NOMO-1 (cell line): ENCODE results near the gene HOXC6.

Experiments
- DNase-seq, 2 experiments: peaks; one replicate each; lab custom pipeline; 2025; ENCODE audit not compliant: unreplicated experiment in 2 of 2; lab: John Stamatoyannopoulos, UW

HOXC6 gene

GRCh38 chr12:53989227-53990113 is 38.8 kb upstream of the HOXC6 start:
- DNase-seq: peak; percentile 57 to 79

- DNase-seq: no peak
These were observed 37.7 kb upstream of the HOXC6 start for GRCh38 chr12:53990311-53991076.

DNA sequence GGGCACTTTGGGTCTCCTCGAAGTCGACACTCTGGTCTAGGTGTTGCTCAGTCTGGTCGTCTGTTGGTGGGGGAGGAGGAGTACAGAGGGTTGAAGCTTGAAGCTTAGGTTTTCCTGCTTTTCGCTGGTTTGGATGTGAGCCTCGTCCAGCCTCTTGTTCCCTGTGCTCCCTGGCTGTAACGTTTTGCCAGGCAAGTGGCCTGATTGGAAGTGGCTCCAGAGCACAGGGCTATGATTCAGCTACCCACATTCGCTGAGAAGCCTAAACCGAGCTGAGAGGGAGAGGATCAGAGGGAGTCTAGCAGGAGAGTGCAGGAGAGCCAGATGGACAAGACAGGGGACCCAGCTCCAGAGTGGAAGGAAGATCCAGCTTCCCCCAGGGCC is 37.2 kb upstream of the HOXC6 start:
- DNase-seq: no peak

GRCh38 chr12:53992377-53992889 is 35.8 kb upstream of the HOXC6 start:
- no peak for DNase-seq

- no peak for DNase-seq
These were observed 34.9 kb upstream of the HOXC6 start for GRCh38 chr12:53993162-53994008.

DNA sequence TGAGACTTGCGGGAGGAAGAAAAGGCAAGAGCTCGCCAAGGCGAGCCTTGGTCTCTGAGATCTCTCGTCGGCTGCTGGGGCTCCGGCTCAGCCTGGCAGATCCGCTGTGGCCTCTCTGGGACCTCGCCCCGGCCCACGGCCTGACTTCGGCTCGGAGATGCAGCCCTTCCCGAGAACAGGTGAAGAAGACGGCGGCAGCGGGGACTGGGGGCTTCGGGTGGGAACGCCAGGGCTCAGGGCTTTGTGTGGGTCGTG is 34.3 kb upstream of the HOXC6 start:
- no peak for DNase-seq

DNA sequence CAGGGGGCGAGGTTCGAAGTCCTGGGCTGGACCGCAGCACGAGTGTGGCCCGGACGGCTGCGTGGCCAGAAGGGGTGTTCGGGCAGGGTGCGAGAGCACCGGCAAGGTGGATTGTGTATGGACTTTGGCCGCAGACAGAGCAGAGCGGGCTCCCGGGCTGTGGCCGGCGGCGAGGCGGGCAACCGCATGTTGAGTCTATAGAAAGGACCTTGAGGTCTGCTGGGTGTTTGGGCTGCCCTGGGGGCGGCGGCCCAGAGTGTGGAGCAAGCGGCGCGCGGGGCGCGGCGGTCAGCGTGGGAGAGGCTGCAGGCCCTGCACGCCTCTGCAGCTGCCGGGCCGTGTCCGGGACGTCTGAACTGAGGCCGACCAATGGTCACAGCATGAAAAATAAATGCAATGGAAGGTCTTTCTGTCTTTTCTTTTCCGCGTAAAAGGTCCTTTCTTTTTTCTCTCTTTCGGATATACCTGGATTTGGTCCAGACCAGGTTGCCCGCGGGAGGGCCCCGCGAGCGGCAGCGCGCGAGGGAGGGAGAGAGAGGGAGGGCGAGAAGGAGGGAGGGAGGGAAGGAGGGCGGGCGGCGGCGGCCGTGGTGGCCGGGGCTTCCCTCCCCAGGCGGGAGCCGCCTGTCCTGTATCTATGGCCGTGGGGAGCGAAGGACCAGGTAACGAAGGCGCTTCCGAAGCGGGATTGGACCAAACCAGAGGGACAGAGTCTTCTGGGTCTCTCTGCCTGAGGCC is 33.8 kb upstream of the HOXC6 start:
- no peak for DNase-seq

DNA sequence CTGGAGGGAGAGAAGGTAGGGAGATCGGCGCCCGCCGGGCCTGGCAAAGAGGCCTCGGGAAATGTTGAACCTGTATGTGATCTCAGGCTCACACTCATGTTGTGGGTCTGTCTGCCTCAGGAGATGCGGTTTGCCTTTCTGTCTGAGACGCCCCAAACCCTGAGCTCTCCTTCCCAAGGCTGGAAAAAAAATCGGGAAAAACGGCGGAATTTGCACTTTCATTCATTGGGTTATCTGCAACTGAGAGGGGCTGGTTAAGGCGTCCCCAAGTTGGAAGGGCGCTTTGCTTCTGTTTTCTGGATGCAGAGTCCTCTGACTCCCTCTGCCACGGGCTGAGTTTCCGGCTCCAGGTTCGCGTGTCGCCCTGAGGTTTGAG is 33.2 kb upstream of the HOXC6 start:
- no peak for DNase-seq

GRCh38 chr12:53995378-53996239 is 32.6 kb upstream of the HOXC6 start:
- peak; percentile 45 to 51 for DNase-seq

GRCh38 chr12:53996240-53997203 is 31.7 kb upstream of the HOXC6 start:
- no peak for DNase-seq

DNA sequence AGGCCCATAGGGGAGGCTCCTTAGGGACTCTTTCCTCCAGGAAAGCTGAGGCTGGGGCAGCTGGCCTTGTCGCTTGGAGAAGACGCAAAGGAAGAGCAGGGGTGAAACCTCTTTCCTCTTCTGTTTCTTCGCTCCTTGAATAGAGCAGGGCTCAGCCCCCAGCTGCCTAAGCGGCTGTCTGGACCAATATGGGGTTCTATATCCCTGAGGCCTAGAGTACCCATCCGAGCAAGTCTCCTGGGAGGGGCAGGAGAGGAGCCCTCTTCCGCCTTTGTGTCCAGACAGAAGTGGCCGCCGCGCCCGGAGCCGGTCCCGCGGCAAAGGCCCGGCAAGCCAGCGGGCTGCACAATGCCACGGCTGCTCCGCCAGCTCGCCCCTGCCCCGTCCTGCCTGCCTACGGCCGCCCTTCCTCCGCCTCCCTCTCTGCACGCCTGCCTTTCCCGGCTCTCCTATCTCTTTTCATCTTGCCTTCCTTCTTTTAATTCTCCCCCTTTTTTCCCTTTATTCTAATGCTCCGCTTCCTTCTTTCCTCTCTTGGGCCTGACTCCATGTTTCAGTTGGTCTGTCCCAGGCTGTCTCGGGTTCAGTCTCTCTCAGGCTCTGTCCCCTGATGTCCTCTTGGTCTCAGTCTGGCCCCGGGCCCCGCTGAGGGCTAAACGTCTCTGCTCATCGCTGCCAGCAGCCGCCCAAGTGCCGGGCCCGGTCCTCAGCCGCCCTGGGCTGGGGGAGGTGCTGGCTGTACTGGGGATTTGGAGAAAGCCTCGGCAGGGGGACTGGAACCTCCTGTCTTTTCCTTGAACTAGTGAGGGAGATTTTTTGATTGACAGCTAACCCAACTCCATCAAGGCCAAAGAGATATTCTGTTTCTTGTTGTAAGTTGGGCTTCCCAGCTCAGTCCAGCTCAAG is 30.8 kb upstream of the HOXC6 start:
- no peak for DNase-seq

DNA sequence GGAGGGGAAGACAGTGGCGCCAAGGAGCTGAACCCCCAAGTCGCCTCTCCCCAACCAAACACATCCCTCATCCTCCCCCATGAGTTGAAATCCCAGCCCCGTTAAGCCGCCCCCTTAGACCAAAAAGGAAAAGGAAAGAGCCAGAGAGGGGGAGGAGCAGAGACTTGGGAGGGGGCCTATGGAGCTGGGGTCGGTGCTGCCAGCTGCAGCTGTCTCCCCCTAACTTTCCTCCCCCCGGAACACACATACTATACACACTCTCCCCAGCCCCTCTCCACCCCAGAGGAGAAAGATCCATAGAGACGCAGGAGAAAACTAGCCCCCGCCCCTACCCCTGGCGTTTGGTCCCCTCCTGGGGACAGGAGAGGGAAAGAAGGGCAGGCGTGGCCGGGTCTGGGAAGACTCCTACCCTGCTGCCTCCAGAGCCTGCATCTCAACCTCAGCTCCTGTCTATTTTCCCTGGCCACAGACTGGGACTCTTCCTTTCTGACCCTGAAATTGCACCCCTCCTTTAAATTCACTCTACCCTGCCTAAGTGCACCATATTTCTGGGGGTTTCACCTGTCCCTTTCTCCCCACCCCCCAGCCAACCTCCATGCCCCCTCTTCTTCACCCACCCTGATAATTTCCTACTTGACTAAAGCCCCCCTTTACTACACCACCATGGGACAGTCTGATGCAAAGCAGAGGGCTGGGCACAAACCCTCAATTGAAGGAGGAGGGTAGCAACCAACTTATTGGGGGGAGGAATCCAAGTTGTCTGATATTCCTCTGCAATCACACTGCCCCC is 29.9 kb upstream of the HOXC6 start:
- no peak for DNase-seq

DNA sequence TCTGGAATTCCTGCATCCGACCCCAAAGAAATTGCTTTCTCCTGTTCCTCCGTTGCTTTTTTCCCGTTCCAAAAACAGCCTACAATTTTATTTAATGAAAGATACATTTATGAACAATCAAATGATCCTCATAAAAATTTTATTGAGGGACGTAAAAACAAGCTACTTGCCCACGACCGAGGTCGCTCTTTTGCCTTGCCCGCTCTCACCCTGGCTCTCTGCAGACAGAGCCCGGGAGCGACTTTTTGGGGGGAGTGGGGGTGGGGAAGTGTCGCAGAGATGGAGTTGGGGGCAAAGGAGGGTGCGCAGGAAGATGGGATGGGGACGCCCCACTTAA is 29.4 kb upstream of the HOXC6 start:
- DNase-seq: no peak

DNA sequence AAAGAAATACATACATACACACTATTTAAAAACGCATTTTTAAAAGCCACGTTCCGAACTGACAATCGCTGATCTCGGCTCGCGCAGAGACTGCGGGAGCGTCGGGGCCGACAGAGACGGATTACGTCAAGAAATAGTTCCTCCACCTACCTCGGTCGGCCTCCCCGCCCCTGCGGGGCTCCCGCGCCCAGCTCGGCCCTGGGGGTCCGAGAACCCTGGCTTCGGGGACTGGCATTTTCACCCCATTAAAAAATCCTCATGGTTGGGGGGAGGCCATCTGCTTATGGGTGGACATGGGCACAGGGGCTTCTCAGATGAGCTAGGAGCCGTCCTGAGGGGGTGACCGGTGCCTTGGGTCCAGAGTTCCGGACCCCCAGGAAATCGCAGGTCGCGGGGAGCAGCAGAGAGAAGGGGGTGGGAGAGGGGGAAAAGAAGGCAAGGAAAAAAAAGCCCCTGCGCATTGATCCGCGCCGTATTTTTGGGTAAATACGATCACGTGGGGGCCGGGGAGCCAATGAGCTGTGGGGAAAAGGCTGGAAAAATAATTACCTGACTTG is 28.6 kb upstream of the HOXC6 start:
- no peak for DNase-seq

DNA sequence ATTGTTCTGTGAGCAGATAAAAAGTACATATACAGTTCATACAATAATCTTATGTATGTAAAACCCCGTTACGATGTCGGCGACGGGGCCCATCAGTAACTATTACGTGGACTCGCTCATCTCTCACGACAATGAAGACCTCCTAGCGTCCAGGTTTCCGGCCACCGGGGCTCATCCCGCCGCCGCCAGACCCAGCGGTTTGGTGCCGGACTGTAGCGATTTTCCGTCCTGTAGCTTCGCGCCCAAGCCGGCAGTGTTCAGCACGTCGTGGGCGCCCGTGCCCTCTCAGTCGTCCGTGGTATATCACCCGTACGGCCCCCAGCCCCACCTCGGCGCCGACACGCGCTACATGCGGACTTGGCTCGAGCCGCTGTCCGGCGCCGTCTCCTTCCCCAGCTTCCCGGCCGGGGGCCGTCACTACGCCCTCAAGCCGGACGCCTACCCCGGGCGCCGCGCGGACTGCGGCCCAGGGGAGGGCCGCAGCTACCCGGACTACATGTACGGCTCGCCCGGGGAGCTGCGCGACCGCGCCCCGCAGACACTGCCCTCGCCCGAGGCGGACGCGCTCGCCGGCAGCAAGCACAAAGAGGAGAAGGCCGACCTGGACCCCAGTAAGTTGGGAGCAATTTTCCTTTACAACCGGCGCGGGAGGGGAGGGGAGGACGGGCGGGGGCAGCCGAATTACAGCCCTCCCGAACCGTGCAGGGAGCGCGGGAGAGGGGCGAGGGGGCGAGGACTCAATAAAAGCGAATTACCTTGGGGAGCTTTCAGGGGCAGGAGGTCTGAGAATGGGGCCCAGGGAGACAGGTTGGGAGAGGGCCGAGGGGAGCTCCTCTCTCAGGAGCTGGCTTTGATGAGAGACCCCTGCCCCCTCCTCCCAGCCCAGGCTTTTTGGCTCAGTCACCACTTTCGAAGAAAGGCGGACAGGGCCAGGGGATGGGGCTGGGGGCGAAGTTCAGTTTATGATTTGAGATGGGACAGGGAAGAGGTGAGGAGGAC is 27.8 kb upstream of the HOXC6 start, which contains the start of gene HOXC9:
TSS of gene HOXC9 (plus strand) at position 46 of the 999 bp plus-strand sequence. CDS start at position 74, 28 bp downstream.
- no peak for DNase-seq
